Gastrocnemius medialis (tissue), 4 donors: Measurements from ENCODE around the gene FOXF1. TPM values are rescaled to one million over a fixed set of nuclear protein-coding genes. Genes with fewer than 3 reads are reported as not detected.
A peak's percentile ranks its signal among the peaks of the same experiment; 100 is the strongest.

ENCODE experiments used
- ATAC-seq, 2 donors: fragments of 150-250 bp; one replicate each; pipeline ENCODE4 v1.9.1; 2016
- DNase-seq, 2 donors: peaks; one replicate each; pipeline ENCODE4 v3.0.0-alpha.2; 2019
- H3K27ac ChIP-seq, 4 donors: fragments of 200-600 bp; sonication (generic); 1 replicate in 1 of 4; 2 replicates in 3 of 4; pipeline ENCODE4 v1.5.1; 2016 to 2018; ENCODE audit warnings: mild to moderate bottlenecking in 2 of 4, moderate library complexity in 1 of 4
- H3K27me3 ChIP-seq, 3 donors: fragments of 200-600 bp; sonication (generic) in 2 of 3; 1 replicate in 1 of 3; 2 replicates in 2 of 3; pipeline versions ENCODE4 v1.5.1 to v1.6.0; 2016 to 2019; ENCODE audit warnings: mild to moderate bottlenecking in 1 of 3, moderate library complexity in 1 of 3
- H3K36me3 ChIP-seq, 2 donors: fragments of 200-600 bp; sonication (generic) in 1 of 2; one replicate each; pipeline ENCODE4 v1.5.1; 2017 to 2018
- H3K4me1 ChIP-seq, 2 donors: fragments of 200-600 bp; sonication (generic) in 1 of 2; one replicate each; pipeline ENCODE4 v1.5.1; 2016 to 2017; ENCODE audit warnings: mild to moderate bottlenecking in 2 of 2
- H3K4me3 ChIP-seq, 4 donors: fragments of 200-600 bp; sonication (generic) in 3 of 4; 1 replicate in 1 of 4; 2 replicates in 3 of 4; pipeline ENCODE4 v1.5.1; 2016 to 2019; ENCODE audit warnings: mild to moderate bottlenecking in 2 of 4
- H3K9me3 ChIP-seq, 3 donors: fragments of 200-600 bp; sonication (generic) in 2 of 3; 1 replicate in 1 of 3; 2 replicates in 2 of 3; pipeline ENCODE4 v1.5.1; 2016 to 2019
- CTCF ChIP-seq, 5 experiments: fragments of 450-650 bp in 3 of 5; fragments of 200-600 bp in 2 of 5; sonication (generic) in 2 of 5; IDR thresholded peaks in 4 of 5; conservative IDR thresholded peaks in 1 of 5; 1 replicate in 4 of 5; 2 replicates in 1 of 5; pipeline ENCODE4 v1.5.1; 2016 to 2019; ENCODE audit warnings: antibody characterized with exemption in 5 of 5, mild to moderate bottlenecking in 3 of 5, moderate library complexity in 3 of 5
- POLR2A ChIP-seq, 2 donors: fragments of 450-650 bp; IDR thresholded peaks; one replicate each; pipeline ENCODE4 v1.6.1; 2017; ENCODE audit warnings: antibody characterized with exemption in 2 of 2, mild to moderate bottlenecking in 2 of 2, moderate library complexity in 2 of 2
- in situ Hi-C, 4 donors: fragments of 200-750 bp; cut with MboI; loops; one replicate each; pipeline versions ENCODE4 v1.15.0 to v1.8.0; 2017; ENCODE audit warnings: low sequenced_read_pairs in 4 of 4
- intact Hi-C: fragments of 100-400 bp; cut with DNase I; formaldehyde crosslinking; loops from one replicate; pipeline ENCODE4 v1.15.1; 2023; ENCODE audit warnings: low total_unique reads
- total RNA-seq, 4 donors: library from RNA; depleted of rRNA; stranded (reverse); fragments of >200 nt; gene quantifications; one replicate each; pipeline versions ENCODE4 v1.1.0 to v1.2.3, GENCODE V29; 2016

FOXF1 gene
- total RNA-seq, 4 donors from 2014 or later, result 0.07 to 0.10 TPM; not detected in 2

GRCh38 chr16:86529160-86529559 lies 18.8 kb downstream of the FOXF1 start:
- Histone ChIP-seq H3K4me1 (peaks cover 0 to 13% of the 10 kb centered on the region in 2 donors), H3K36me3 (peaks cover 0 to 18% of the 10 kb centered on the region in 2 donors), H3K27me3 (peaks cover 0 to 4% (median 0%) of the 10 kb centered on the region in 3 donors), H3K4me3 (no peak overlapping the region), H3K27ac (peak overlapping the region in 2 of 4 donors; percentile 38 to 54), H3K9me3 (no peaks in the 10 kb centered on the region)
- in situ Hi-C loops, result loop anchor here in 2 of 4 donors (10.0 to 25.0 kb wide), 2 partner anchors 454 to 717 kb away; no protein-coding TSS in a partner anchor
- peak; percentile 43 to 76 for DNase-seq
- no peak for TF ChIP-seq CTCF (IDR thresholded peaks at IDR 0.05 in 4 of 5, conservative IDR thresholded peaks at IDR 0.05 in 1 of 5)
- TF ChIP-seq POLR2A (IDR thresholded peaks at IDR 0.05), result no peak
- peak; percentile 93 to 94 for ATAC-seq
- intact Hi-C loops, result no loop called here

DNA sequence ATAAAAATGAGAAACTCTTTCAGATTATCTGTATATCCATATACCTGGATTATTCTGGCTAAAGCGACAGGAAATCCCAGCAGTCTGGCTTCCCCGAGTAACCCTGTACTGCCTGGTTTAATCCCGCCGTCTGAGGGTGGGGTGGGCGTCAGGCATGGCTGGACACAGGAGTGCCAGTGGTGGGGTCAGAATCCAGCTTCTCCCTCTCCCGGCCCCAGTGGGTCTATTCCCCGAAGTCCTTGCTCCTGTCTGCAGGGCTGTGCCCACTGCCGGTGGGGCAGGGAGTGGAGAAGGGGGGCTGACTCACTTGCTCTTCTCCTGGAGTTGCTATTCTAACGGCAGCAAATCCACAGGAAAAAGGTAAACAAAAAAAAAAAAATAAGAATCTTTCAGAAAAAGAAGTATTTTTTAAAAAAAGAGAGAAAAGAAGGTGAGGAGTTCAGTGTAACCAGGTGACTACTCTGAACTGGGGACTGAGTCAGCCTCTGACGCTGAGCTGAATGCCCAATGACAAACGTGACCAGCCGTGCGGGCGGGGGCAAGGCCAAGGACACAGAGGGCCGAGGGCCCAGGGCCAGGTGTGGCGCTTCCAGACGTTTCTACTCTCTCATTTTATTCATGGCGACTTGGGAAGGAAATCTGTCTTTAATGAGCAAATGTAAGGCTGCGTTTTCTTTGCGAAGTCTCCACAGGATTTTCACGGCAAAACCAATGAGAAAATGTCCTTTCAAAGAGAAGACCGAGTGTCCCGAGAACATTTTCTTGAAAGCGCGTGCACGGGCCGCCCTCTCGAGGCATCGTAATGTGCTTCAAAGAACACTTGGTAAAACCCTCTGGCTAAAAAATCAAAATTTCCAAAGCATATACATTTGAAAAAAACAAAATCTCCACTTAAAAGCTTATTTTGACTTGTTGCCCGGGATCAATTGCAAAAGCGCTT lies 20.2 kb downstream of the FOXF1 start:
- Histone ChIP-seq H3K4me1 (peaks cover 0 to 16% of the 10 kb centered on the region in 2 donors), H3K27ac (peak overlapping the region in 1 of 4 donors; percentile 20), H3K9me3 (no peaks in the 10 kb centered on the region), H3K4me3 (no peak overlapping the region), H3K36me3 (peaks cover 0 to 18% of the 10 kb centered on the region in 2 donors), H3K27me3 (no peaks in the 10 kb centered on the region)
- ATAC-seq (no peak), DNase-seq (no peak)
- in situ Hi-C loops, result loop anchor here in 1 of 4 donors (25.0 kb wide), 1 partner anchor 718 kb away; no protein-coding TSS in a partner anchor
- intact Hi-C loops, result no loop called here
- TF ChIP-seq POLR2A (IDR thresholded peaks at IDR 0.05), result no peak
- no peak for TF ChIP-seq CTCF (IDR thresholded peaks at IDR 0.05 in 4 of 5, conservative IDR thresholded peaks at IDR 0.05 in 1 of 5)

GRCh38 chr16:86531191-86531545 lies 20.8 kb downstream of the FOXF1 start:
- no peak for DNase-seq
- H3K36me3 ChIP-seq, result peaks cover 0 to 18% of the 10 kb centered on the region in 2 donors

More at GRCh38 chr16:86531191-86531545, 20.8 kb downstream of the FOXF1 start:
- no peak for ATAC-seq
- Histone ChIP-seq H3K9me3 (no peaks in the 10 kb centered on the region), H3K4me1 (peaks cover 0 to 18% of the 10 kb centered on the region in 2 donors), H3K27me3 (no peaks in the 10 kb centered on the region), H3K4me3 (no peak overlapping the region), H3K27ac (no peak overlapping the region)
- TF ChIP-seq CTCF (IDR thresholded peaks at IDR 0.05 in 4 of 5, conservative IDR thresholded peaks at IDR 0.05 in 1 of 5) (no peak), POLR2A (IDR thresholded peaks at IDR 0.05) (no peak)
- in situ Hi-C loops, result loop anchor here in 1 of 4 donors (25.0 kb wide), 1 partner anchor 719 kb away; no protein-coding TSS in a partner anchor
- intact Hi-C loops, result no loop called here
